HG03469 (cell line): Measurements from ENCODE around the gene NMUR1.
A peak's percentile ranks its signal among the peaks of the same experiment; 100 is the strongest.
"Not testable (repeated sequence)": the region's sequence is repeated elsewhere in the genome, so short reads cannot be mapped to it uniquely, and the experiment has no call there.

Experiments
- ATAC-seq: cut with Tn5 transposase; IDR thresholded peaks from one replicate; pipeline ENCODE4 v1.9.1; 2021; ENCODE audit warnings: mild to moderate bottlenecking, moderate library complexity, moderate number of reproducible peaks; ENCODE audit not compliant: unreplicated experiment

Gene NMUR1, protein sequence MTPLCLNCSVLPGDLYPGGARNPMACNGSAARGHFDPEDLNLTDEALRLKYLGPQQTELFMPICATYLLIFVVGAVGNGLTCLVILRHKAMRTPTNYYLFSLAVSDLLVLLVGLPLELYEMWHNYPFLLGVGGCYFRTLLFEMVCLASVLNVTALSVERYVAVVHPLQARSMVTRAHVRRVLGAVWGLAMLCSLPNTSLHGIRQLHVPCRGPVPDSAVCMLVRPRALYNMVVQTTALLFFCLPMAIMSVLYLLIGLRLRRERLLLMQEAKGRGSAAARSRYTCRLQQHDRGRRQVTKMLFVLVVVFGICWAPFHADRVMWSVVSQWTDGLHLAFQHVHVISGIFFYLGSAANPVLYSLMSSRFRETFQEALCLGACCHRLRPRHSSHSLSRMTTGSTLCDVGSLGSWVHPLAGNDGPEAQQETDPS

DNA sequence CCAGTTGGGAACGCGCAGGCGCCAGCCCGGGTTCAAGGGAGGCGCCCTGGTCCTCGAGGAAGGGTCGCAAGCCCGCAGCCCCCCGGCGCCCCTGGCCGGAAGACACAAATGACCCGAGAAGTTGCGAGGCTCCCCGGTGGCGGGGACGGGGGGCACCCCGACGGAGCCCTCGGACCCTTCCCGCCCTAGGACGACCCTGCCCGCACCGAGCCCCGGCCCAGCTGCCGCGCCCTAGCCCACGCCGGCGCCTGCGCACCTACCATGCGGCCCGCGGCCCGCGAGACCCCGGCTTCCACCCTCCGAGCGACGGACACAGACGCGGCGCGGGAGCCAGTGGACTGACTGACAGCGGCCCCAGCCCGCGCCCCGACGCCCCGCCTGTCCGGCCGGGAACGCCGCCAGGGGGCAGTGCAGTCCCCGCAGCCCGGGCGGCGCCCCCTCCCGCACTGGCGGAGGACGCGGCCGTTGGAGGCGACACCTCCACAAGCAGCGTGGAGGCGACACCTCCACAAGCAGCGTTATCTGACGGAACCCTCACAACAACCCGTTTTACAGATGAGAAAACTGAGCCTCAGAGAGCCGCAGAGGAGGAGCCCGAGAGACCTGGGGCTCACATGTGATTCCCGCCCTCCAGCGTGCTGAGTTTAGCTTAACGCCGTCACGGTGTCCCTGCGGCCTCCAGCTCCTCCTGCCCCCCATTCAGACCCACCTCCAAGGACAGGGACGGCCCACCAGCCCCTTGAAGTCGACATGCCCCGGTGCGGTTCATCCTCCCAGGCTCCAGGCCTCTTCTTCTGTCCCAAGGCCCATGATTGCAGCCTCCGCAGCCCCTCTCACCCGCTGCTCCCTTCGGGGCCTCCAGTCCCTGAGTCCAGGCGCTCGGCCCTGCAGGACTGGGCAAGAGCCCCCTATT lies at the start of gene NMUR1:
TSS of gene NMUR1 (minus strand) at position 347 of the 913 bp plus-strand sequence. CDS start at position 263, 84 bp downstream.
- ATAC-seq, result no peak

DNA sequence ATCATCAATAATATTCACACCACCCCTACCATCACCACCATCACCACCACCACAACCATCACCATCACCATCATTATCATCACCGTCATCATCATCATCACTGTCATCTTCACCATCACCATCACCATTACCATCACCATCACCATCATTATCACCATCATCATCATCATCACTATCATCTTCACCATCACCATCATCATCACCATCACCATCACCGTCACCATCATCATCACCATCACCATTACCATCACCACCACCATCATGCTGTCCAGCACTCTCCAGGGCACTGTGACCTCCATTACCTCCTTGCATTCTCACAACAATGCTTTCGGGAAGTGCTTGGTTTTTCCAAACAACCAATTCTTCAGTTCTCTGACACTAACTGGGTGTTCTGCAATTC lies 49.3 kb upstream of the NMUR1 start:
- no peak for ATAC-seq

DNA sequence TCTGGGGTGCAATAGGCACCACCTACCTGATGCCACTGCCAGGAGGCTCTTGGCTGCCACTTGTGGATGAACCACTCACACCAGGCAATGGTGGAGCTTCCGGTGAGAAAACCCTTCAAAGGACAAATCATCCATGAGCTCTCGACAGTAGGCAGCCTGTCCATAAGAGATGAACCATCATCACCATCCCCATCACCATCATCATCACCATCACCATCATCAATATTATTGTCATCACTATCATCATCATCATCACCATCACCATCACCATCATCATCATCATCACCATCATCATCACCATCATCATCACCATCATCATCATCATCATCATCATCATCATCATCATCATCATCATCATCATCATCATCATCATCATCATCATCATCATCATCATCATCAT lies 48.4 kb upstream of the NMUR1 start:
- ATAC-seq, result not testable (repeated sequence)

DNA sequence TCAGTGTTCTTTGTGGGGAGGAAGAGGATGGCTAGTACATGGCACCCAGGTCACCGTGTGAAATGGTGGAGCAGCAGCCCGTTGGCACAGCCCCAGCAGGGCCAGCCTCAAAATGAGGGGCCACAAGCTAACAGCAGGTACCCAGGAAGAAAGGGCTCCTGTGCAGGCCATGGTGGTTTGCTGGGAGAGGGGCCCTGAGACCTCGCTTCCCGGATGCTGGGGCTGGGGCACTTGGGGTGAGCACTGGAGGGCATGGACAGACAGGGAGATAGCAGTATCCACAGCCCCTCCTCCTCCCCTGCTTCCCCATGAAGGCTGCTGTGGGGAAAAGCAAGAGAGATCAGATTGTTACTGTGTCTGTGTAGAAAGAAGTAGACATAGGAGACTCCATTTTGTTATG lies 46.2 kb upstream of the NMUR1 start:
- ATAC-seq, result no peak

DNA sequence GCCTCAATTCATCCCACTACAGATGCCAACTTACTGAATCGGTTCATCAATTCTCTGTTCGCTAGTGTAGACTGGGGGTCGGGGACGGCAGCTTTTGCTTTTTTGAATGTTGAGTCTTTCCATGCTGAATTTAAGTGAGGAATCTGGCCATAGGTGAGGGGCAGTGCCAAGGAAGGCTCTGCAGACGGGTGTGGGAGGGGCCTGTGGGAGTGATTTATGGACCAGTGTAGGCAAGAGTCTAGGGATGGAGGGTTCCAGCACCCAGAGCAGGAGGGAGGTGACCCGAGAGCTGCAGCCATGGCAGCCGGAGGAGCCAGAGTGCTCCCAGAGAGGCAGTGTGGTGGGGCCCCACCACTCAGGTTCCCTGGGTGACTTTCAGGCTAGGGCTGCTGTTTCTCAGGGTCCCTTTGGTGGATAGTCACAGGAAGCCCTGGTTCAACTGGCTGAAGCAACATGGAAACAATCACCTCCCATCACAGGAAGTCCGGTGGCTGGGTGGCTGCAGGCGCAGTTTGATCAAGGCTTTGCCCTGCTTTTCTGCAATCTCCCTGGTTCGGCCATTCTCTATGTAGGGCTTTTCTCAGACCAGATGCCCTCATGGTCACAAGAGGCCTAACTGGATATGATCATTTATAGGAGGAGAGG lies 45.5 kb upstream of the NMUR1 start:
- ATAC-seq, result no peak

DNA sequence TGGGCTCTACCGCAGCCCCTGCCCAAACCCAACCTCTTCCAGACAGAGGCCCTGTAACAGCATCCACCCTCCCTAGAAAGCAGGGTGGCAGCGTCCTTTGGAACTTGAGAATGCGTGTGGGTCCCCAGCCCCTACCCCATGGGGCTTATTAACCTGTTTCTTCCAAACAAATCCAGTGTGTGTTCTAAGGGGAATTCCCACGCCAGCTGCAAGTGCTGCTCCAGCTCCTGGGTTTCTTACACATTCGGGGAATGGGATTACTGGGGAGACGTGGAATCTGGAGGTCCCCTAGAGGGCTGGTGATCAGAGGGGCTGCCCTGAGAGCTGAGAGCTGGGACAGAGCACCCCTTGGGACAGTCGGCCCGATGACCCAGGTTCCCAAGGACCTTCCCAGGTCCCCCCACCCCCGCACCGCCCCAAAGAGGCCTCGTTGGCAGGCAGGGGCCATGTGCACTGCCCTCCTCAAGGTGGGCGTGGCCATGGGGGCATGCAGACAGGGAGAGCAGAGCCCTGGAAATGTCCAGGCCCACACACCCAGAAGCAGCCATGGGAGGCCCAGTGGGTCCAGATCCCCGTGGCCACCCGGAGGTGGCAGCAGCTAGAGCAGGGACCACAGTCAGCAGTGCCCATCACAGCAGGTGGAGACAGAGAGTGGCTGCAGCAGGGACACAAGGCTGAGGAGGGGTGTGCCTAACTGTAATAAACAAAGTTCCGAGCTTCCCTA lies 43.6 kb upstream of the NMUR1 start:
- no peak for ATAC-seq

DNA sequence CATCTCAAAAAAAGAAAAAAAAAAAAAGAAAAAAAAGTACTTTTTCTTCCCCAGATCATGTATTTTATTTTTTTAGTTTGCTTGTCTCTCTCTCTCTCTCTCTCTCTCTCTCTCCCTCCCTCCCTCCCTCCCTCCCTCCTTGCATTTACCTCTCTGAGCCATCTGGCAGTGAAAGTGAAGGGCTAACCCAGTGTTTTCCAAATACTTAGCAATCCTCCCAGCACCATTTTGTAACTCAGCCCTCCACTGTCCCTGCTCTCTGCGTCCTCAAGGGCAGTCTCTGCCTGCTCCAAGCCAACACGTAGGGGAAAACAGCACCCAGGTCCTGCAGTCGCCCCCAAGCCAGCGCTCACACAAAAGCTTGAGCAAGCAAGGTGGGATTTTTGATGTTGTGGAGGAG lies 42.9 kb upstream of the NMUR1 start:
- ATAC-seq, result no peak

DNA sequence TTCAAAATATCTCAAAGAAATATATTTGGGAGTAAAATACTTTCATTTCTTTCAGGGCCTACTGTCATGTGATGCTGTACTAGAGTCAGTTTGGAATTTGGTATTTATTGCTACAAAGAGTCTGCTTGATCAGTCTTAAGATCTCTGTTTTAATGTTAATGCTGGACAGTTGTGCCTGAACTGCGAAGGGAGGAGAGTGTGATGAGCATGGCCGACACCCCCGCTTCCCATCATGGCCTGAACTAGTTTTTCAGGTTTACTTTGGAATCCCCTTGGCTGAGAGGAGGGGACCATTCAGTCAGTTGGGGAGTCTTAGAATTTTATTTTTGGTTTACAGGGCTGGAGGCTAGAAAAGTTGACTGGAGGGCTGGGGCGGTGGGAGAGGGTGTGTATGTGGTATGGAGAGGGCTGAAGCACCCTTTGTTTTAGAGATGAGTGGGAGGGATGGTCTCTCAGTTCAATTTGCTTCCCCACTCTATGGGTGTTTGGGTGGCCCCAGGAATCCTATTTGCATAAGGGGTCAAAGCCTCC lies 41.5 kb upstream of the NMUR1 start:
- ATAC-seq, result no peak

DNA sequence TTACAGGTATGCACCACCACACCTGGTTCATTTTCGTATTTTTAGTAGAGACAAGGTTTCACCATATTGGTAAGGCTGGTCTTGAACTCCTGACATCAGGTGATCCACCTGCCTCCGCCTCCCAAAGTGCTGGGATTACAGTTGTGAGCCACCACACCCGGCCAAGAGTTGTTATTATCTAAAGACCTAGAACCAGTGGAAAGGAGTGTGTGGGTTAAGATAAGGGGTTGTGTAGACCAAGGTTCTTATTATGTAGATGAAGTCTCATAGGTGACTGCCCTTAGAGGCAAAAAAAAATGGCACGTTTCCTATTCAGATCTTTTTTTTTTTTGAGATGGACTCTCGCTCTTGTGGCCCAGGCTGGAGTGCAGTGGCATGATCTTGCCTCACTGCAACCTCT lies 40.7 kb upstream of the NMUR1 start:
- not testable (repeated sequence) for ATAC-seq

DNA sequence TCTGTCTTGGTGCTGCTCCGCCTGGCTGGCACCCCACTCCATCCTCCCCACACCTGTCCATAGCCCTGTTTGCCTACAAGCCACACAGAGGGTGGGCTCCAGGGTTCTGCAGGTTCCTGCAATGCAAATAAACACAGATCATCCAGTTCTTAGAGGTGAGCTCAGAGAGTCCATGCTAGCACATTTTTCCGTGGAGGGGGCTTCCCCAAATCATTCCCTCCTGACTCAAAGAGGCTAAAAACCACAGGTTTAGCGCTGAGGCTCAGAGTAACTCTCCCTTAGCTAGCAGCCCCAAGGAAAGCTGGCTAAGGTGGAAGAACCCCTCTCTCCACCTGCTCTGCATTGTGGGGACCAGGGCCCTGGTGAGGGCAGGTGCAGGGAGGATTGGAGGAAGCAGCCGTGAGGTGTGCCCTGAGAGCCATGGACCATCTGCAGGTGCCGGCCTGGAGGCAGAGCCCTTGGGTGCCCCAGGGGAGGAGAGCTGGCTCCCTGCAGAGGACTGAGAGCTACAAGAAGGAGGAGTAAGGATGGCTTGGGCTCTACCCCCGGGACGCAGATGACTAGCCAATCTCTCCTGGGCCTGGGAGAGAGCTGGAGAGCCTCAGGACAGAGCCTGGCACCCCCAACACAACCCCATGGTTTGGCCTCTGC lies 38.7 kb upstream of the NMUR1 start:
- no peak for ATAC-seq

DNA sequence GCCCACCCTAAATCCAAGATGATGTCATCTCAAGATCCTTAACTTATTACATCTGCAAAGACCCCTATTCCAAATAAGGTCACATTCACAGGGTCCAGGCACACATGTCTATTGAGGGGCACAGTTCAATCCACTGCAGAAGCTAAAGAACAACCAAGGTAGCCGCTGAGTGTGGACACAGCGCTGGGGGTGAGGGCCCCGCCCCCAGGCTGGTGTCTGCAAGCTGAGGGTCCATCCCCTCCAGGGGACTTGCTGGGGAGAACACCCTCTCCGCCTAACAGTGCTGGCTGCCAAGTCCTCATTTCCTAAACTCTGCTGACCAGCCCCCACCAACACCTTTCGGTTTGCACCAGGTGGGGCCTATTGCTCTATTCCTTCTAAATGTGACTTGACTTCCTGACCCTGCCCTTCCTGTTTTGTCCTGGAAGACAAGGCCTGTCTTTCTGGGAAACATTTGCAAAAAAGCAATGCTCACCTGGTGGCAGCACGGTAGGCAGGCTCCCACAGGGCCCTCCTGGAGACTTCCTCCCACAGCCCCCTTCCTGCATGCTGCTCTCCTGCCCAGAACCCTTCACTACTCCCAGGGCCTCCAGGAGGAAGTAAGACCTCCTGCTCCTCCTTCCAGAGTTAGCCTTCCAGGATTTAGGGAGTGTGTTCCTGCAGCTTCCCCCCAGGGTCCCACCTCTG lies 38.0 kb upstream of the NMUR1 start:
- no peak for ATAC-seq

DNA sequence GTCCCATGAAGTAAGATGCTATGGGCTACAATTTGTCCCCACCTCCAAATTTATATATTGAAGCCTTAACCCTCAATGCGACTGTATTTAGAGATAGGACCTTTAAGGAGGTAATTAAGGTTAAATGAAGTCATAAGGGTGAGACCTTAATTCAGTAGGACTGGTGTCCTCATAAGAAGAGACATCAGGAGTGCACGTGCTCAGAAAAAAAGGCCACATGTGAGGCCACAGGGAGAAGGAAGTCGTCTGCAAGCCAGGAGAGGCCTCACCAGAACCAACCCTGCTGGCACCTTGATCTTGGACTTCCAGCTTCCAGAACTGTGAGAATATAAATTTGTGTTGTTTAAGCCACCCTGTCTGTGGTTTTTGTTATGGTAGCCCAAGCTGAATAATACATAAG lies 36.9 kb upstream of the NMUR1 start:
- no peak for ATAC-seq

DNA sequence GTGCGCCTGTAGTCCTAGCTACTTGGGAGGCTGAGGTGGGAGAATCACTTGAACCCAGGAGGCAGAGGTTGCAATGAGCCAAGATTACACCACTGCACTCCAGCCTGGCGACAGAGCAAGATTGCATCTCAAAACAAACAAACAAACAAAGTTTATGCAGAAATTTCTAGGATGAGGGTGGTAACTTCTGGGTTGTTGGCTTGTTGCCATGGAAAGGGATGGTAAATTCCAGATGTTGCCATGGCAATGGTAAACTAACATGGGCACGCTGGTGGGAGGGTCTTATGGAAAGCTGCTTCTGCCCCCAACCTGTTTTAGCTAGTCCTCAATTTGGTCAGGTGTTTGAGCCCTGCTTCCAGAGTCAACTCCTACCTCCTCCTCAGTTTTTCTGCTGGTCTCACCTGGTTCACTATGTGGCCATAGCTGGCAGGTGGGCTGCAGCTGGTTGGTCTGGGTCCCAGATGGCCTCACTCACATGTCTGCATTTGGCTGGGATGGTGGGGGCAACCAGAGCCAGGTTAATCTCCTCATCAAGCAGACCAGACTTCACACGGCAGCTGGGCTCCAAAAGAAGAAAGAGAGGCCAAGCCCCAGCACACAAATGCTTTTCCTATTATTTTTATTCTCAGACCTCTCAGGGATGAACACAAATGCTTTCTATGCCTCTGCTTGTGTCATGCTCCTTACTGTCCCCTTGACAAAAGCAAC lies 35.8 kb upstream of the NMUR1 start:
- no peak for ATAC-seq

DNA sequence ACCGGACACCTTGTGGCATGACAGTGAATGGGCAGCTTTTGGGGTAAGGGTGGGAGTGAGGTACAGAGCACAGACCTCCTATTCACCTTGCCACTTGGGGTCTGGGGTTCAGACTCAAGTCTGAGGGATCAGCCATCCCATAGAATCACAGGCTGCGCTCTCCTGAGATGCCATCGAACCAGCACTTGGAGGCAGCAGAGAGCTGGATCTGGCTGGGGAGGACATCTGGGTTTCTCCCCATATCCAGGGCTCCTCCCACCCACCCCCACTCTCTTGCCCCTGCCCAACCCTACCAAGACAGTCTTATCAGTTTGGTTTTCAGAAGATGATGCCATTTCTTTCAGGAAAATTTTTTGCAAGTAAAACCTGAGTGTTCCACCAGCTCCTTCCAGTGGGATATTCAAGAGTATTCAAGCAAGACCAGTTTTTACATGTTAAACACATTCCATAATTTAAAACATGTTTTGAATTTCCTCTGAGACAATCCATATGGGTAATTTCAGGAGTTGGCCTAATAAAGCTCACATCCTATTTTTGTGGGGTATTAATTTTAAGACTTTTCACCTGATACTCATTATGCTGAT lies 33.2 kb upstream of the NMUR1 start:
- no peak for ATAC-seq

DNA sequence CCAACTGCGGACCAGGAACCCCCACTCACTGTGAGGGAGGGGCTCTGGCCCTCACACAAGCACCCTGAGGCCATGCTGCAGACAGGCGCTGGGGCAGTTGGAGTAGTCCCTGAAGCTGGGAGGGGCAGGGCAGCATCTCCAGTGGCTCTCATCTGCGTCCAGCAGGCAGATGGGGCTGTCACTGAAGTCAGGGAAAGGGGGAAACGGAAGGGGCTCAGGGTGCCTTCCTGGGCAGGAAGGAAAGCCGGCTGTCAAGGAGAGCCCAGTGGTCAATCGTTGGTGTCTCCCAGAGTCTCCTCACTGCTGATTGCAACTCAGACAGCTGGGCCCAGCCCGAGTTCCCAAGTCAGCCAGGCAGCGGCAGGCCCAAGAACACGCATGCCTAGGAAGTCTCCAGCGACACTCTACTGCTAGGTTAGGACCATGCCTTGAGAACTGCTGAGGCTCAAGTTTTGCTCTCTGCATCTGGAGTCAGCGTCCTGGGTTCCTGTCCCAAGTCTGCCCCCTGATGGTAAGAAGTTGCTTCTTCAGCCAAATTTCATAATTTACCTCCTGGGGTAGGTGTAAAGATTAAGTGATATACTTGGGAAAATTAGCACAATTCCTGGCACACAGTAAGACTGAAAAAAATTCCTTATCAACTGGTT lies 27.4 kb upstream of the NMUR1 start:
- peak; percentile 76 for ATAC-seq

DNA sequence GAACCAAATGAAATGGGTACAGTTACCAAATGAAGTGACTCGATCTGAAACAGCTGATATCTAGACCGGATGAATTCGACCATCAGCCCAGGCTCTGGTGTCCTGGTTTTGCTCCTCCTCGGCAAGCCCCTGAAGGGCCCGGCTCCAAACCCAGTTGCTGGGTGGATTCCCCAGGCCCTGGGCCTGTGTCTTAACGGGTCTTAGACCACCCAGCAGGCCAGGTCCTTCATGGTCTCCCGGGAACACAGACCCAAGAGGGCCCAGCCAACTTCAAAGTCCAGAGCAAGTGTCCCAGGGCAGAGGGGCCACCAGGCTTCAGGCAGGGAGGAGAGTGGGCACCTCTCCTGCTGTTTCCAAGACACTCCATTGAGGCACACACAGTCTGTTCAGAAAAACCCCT lies 26.7 kb upstream of the NMUR1 start:
- ATAC-seq, result no peak

DNA sequence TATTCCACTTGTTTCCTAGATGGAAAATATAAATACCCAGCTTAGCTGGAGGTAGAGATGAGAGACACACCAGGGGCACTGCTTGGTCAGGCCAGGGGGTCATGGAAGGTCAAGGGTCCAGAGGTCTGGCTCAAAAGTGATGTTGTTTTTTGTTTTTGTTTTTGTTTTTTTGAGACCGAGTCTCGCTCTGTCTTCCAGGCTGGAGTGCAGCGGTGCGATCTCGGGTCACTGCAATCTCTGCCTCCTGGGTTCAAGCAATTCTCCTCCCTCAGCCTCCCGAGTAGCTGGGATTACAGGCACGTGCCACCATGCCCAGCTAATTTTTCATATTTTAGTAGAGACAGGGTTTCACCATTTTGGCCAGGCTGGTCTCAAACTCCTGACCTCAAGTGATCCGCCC lies 26.3 kb upstream of the NMUR1 start:
- not testable (repeated sequence) for ATAC-seq
